WTC11 (cell line): Measurements from ENCODE around the gene GID8. TPM values are rescaled to one million over a fixed set of nuclear protein-coding genes. Genes with fewer than 3 reads are reported as not detected.

ENCODE experiments used
- ATAC-seq: fragments of 200-7000 bp; cut with Tn5 transposase; 2 replicates; pipeline ENCODE4 v1.10.0; 2021; ENCODE audit warnings: mild to moderate bottlenecking, moderate library complexity
- CTCF ChIA-PET: fragments of 300-600 bp; sonication (Branson Sonifier 250); formaldehyde crosslinking; loops from one replicate; lab custom pipeline; 2021; ENCODE audit warnings: antibody characterized with exemption; lab: Charles Lee
- POLR2A ChIA-PET: fragments of 350-600 bp; sonication (Branson Sonifier 250); formaldehyde crosslinking; loops from one replicate; lab custom pipeline; 2021; ENCODE audit warnings: antibody characterized with exemption; lab: Charles Lee
- DNase-seq: peaks from one replicate; pipeline ENCODE4 v3.0.0; 2021; ENCODE audit warnings: low spot score
- H3K27ac Mint-ChIP-seq: 2 replicates; pipeline ENCODE4 v1.8.0; 2021; ENCODE audit warnings: mixed read lengths
- H3K27me3 Mint-ChIP-seq: 2 replicates; pipeline ENCODE4 v1.8.0; 2021; ENCODE audit warnings: low read depth, mild to moderate bottlenecking, moderate library complexity, mixed read lengths
- H3K36me3 Mint-ChIP-seq: 2 replicates; pipeline ENCODE4 v1.8.0; 2021; ENCODE audit warnings: mixed read lengths
- H3K4me1 Mint-ChIP-seq: 2 replicates; pipeline ENCODE4 v1.8.0; 2022; ENCODE audit warnings: mixed read lengths
- H3K4me3 Mint-ChIP-seq: 2 replicates; pipeline ENCODE4 v1.8.0; 2021; ENCODE audit warnings: mild to moderate bottlenecking, moderate library complexity, mixed read lengths
- H3K9me3 Mint-ChIP-seq: 2 replicates; pipeline ENCODE4 v1.8.0; 2021; ENCODE audit warnings: mixed read lengths
- ATF1 ChIP-seq: sonication (generic); formaldehyde crosslinking; IDR thresholded peaks from 2 replicates; pipeline ENCODE4 v1.8.1; 2023; ENCODE audit warnings: mild to moderate bottlenecking, moderate library complexity, missing genetic modification reagents
- CBFB ChIP-seq: sonication (generic); formaldehyde crosslinking; IDR thresholded peaks from 2 replicates; pipeline ENCODE4 v1.8.1; 2022; ENCODE audit warnings: mild to moderate bottlenecking, low read depth, missing genetic modification reagents
- EMX1 ChIP-seq: fragments of 250-450 bp; sonication (Bioruptor Pico); IDR thresholded peaks from 2 replicates; pipeline ENCODE4 v1.8.0; 2021; ENCODE audit warnings: mild to moderate bottlenecking
- FOXJ3 ChIP-seq: sonication (generic); formaldehyde crosslinking; IDR thresholded peaks from 2 replicates; pipeline ENCODE4 v1.9.0; 2021; ENCODE audit warnings: missing genetic modification reagents, mild to moderate bottlenecking, borderline replicate concordance
- FOXK1 ChIP-seq: sonication (generic); formaldehyde crosslinking; IDR thresholded peaks from 2 replicates; pipeline ENCODE4 v1.8.0; 2022; ENCODE audit warnings: mild to moderate bottlenecking, moderate library complexity, missing genetic modification reagents
- FOXP1 ChIP-seq: sonication (generic); formaldehyde crosslinking; IDR thresholded peaks from 2 replicates; pipeline ENCODE4 v1.8.0; 2022; ENCODE audit warnings: missing genetic modification reagents, mild to moderate bottlenecking, moderate library complexity, borderline replicate concordance
- GABPB1 ChIP-seq: sonication (generic); formaldehyde crosslinking; IDR thresholded peaks from 2 replicates; pipeline ENCODE4 v1.8.1; 2023; ENCODE audit warnings: mild to moderate bottlenecking, missing genetic modification reagents
- HMGXB4 ChIP-seq: sonication (generic); formaldehyde crosslinking; IDR thresholded peaks from 2 replicates; pipeline ENCODE4 v1.8.1; 2023; ENCODE audit warnings: mild to moderate bottlenecking, moderate library complexity, missing genetic modification reagents
- NFATC4 ChIP-seq: fragments of 250-450 bp; sonication (Bioruptor Pico); IDR thresholded peaks from 2 replicates; pipeline ENCODE4 v1.9.0; 2021; ENCODE audit warnings: mild to moderate bottlenecking
- NR3C1 ChIP-seq: sonication (generic); formaldehyde crosslinking; conservative IDR thresholded peaks from 2 replicates; pipeline ENCODE4 v1.8.1; 2023; ENCODE audit warnings: low read depth, mild to moderate bottlenecking, missing genetic modification reagents
- OVOL2 ChIP-seq: fragments of 250-450 bp; sonication (Bioruptor Pico); IDR thresholded peaks from 2 replicates; pipeline ENCODE4 v1.9.0; 2021; ENCODE audit warnings: mild to moderate bottlenecking, borderline replicate concordance
- RELA ChIP-seq: sonication (generic); formaldehyde crosslinking; IDR thresholded peaks from 2 replicates; pipeline ENCODE4 v1.8.1; 2022; ENCODE audit warnings: missing genetic modification reagents, mild to moderate bottlenecking, borderline replicate concordance
- SMAD3 ChIP-seq: sonication (generic); formaldehyde crosslinking; IDR thresholded peaks from 2 replicates; pipeline ENCODE4 v1.8.0; 2022; ENCODE audit warnings: missing genetic modification reagents, mild to moderate bottlenecking, borderline replicate concordance
- SMAD4 ChIP-seq: sonication (generic); formaldehyde crosslinking; IDR thresholded peaks from 2 replicates; pipeline ENCODE4 v1.8.0; 2022; ENCODE audit warnings: mild to moderate bottlenecking, missing genetic modification reagents
- SP1 ChIP-seq: sonication (generic); formaldehyde crosslinking; conservative IDR thresholded peaks from 2 replicates; pipeline ENCODE4 v1.8.1; 2022; ENCODE audit warnings: missing genetic modification reagents
- ZNF219 ChIP-seq: sonication (generic); formaldehyde crosslinking; IDR thresholded peaks from 2 replicates; pipeline ENCODE4 v1.8.0; 2023; ENCODE audit warnings: missing genetic modification reagents, mild to moderate bottlenecking, borderline replicate concordance
- ZNF263 ChIP-seq: sonication (generic); formaldehyde crosslinking; IDR thresholded peaks from 2 replicates; pipeline ENCODE4 v1.8.1; 2022; ENCODE audit warnings: low read depth, mild to moderate bottlenecking, moderate library complexity, missing genetic modification reagents
- ZNF317 ChIP-seq: sonication (generic); formaldehyde crosslinking; IDR thresholded peaks from 2 replicates; pipeline ENCODE4 v1.8.1; 2023; ENCODE audit warnings: low read depth, mild to moderate bottlenecking, moderate library complexity, missing genetic modification reagents, borderline replicate concordance
- ZNF416 ChIP-seq: fragments of 250-450 bp; sonication (Bioruptor Pico); IDR thresholded peaks from 2 replicates; pipeline ENCODE4 v1.9.0; 2021; ENCODE audit warnings: mild to moderate bottlenecking, inconsistent platforms
- ZNF423 ChIP-seq: fragments of 250-450 bp; sonication (Bioruptor Pico); IDR thresholded peaks from 2 replicates; pipeline ENCODE4 v2.1.2; 2022; ENCODE audit warnings: mild to moderate bottlenecking, moderate library complexity
- total RNA-seq: library from RNA; stranded (reverse); gene quantifications from 3 replicates; pipeline ENCODE4 v1.2.3, GENCODE V29; 2021
- TF ChIP-seq, protein P1 (sequence below): sonication (generic); formaldehyde crosslinking; IDR thresholded peaks from 2 replicates; pipeline ENCODE4 v1.8.0; 2022; ENCODE audit warnings: mild to moderate bottlenecking, missing genetic modification reagents
- TF ChIP-seq, protein P2 (sequence below): sonication (generic); formaldehyde crosslinking; IDR thresholded peaks from 2 replicates; pipeline ENCODE4 v1.8.1; 2022; ENCODE audit warnings: mild to moderate bottlenecking, missing genetic modification reagents, moderate library complexity, borderline replicate concordance
- TF ChIP-seq, protein P3 (sequence below): fragments of 250-450 bp; sonication (Bioruptor Pico); IDR thresholded peaks from 2 replicates; pipeline ENCODE4 v1.9.0; 2021; ENCODE audit warnings: mild to moderate bottlenecking
- TF ChIP-seq, protein P4 (sequence below): fragments of 250-450 bp; sonication (Bioruptor Pico); IDR thresholded peaks from 2 replicates; pipeline ENCODE4 v1.8.0; 2021; ENCODE audit warnings: mild to moderate bottlenecking
- TF ChIP-seq, protein P5 (sequence below): fragments of 200-600 bp; IDR thresholded peaks from 2 replicates; pipeline ENCODE4 v1.8.0; 2022; ENCODE audit warnings: antibody characterized with exemption
- TF ChIP-seq, protein P6 (sequence below): fragments of 250-450 bp; sonication (Bioruptor Pico); conservative IDR thresholded peaks from 2 replicates; pipeline ENCODE4 v1.9.0; 2021; ENCODE audit warnings: mild to moderate bottlenecking

GID8 gene
- total RNA-seq, 1 experiment from 2014 or later: 70.2 TPM

DNA sequence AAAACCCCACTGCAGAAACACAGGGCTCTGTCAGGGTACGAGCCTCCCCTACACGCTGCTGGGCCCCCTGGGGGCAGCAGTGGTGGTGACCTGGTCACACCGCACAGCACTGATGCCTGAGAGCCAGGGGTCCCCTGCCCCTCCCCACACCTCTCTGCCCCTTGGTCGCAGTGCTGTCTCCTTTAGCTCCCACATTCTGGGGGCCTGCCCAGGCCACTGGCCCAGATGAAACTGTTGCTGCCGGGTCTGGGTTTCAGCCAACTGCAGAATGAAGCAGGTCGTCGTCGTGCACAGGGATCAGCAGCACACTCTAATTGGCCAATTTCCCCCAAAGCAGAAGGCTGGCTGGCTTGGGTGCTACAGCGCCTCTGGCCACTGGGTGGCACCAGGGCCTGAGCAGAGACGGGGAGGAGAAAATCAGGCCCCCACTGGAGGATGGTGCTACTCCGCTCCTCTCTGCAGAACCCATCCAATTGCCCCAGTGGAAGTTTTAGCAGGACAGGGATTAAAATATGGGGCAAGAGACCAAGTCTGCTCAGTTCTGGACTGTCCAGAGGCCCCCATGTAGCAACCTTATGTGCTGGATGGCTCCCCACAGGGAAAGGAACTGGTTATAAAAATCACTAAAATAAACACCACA lies 37.8 kb upstream of the GID8 start:
- ChIA-PET POLR2A (interaction anchor here (1.1 kb wide), 1 partner anchor 23 kb away, joined by 5 read pairs; no protein-coding TSS in a partner anchor), CTCF (interaction anchor here (0.6 to 2.2 kb wide), 16 partner anchors 10 to 330 kb away, joined by 3 to 11 read pairs (median 4); partner anchors contain the start of gene BHLHE23)
- H3K27ac Mint-ChIP-seq: peak overlapping the region; percentile 96
- TF ChIP-seq ZNF416 (CRISPR knock-in tag): peak; percentile 67; the same call in 1 of the 2 replicates
- no peak for TF ChIP-seq FOXJ3 (CRISPR knock-in tag)
- no peak for TF ChIP-seq NR3C1
- TF ChIP-seq FOXK1 (CRISPR knock-in tag): 0 out of 2 replicates have a peak, but pooled peaks have one; percentile 32
- no peak for TF ChIP-seq SMAD4 (CRISPR knock-in tag)
- TF ChIP-seq OVOL2: no peak
- peak; percentile 77; the same call in 1 of the 2 replicates for TF ChIP-seq HMGXB4
- no peak for TF ChIP-seq ZNF219 (CRISPR knock-in tag)
- no peak for TF ChIP-seq CBFB (CRISPR knock-in tag)
- TF ChIP-seq, protein P1, sequence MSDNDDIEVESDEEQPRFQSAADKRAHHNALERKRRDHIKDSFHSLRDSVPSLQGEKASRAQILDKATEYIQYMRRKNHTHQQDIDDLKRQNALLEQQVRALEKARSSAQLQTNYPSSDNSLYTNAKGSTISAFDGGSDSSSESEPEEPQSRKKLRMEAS (CRISPR knock-in tag): peak; percentile 26; the same call in 1 of the 2 replicates
- no peak for TF ChIP-seq ZNF423
- 0 out of 2 replicates have a peak, but pooled peaks have one; percentile 38 for TF ChIP-seq ZNF263 (CRISPR knock-in tag)
- TF ChIP-seq ATF1 (CRISPR knock-in tag): peak; percentile 40; the same call in 1 of the 2 replicates
- TF ChIP-seq NFATC4 (CRISPR knock-in tag): peak; percentile 80; the same call in 1 of the 2 replicates
- TF ChIP-seq, protein P2, sequence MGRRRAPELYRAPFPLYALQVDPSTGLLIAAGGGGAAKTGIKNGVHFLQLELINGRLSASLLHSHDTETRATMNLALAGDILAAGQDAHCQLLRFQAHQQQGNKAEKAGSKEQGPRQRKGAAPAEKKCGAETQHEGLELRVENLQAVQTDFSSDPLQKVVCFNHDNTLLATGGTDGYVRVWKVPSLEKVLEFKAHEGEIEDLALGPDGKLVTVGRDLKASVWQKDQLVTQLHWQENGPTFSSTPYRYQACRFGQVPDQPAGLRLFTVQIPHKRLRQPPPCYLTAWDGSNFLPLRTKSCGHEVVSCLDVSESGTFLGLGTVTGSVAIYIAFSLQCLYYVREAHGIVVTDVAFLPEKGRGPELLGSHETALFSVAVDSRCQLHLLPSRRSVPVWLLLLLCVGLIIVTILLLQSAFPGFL (CRISPR knock-in tag): no peak
- TF ChIP-seq ZNF317 (CRISPR knock-in tag): no peak
- peak; percentile 80; the same call in 1 of the 2 replicates for TF ChIP-seq EMX1 (CRISPR knock-in tag)
- no peak for TF ChIP-seq GABPB1 (CRISPR knock-in tag)
- TF ChIP-seq, protein P3, sequence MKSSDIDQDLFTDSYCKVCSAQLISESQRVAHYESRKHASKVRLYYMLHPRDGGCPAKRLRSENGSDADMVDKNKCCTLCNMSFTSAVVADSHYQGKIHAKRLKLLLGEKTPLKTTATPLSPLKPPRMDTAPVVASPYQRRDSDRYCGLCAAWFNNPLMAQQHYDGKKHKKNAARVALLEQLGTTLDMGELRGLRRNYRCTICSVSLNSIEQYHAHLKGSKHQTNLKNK (CRISPR knock-in tag): peak; percentile 41; the same call in 1 of the 2 replicates
- TF ChIP-seq, protein P4, sequence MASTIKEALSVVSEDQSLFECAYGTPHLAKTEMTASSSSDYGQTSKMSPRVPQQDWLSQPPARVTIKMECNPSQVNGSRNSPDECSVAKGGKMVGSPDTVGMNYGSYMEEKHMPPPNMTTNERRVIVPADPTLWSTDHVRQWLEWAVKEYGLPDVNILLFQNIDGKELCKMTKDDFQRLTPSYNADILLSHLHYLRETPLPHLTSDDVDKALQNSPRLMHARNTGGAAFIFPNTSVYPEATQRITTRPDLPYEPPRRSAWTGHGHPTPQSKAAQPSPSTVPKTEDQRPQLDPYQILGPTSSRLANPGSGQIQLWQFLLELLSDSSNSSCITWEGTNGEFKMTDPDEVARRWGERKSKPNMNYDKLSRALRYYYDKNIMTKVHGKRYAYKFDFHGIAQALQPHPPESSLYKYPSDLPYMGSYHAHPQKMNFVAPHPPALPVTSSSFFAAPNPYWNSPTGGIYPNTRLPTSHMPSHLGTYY: peak; percentile 25; the same call in 1 of the 2 replicates
- peak; percentile 60; the same call in 1 of the 2 replicates for TF ChIP-seq SP1 (CRISPR knock-in tag)
- TF ChIP-seq, protein P5, sequence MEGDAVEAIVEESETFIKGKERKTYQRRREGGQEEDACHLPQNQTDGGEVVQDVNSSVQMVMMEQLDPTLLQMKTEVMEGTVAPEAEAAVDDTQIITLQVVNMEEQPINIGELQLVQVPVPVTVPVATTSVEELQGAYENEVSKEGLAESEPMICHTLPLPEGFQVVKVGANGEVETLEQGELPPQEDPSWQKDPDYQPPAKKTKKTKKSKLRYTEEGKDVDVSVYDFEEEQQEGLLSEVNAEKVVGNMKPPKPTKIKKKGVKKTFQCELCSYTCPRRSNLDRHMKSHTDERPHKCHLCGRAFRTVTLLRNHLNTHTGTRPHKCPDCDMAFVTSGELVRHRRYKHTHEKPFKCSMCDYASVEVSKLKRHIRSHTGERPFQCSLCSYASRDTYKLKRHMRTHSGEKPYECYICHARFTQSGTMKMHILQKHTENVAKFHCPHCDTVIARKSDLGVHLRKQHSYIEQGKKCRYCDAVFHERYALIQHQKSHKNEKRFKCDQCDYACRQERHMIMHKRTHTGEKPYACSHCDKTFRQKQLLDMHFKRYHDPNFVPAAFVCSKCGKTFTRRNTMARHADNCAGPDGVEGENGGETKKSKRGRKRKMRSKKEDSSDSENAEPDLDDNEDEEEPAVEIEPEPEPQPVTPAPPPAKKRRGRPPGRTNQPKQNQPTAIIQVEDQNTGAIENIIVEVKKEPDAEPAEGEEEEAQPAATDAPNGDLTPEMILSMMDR: peak; percentile 79
- peak; percentile 51; the same call in 1 of the 2 replicates for TF ChIP-seq RELA
- TF ChIP-seq SMAD3 (CRISPR knock-in tag): 0 out of 2 replicates have a peak, but pooled peaks have one; percentile 48
- TF ChIP-seq, protein P6, sequence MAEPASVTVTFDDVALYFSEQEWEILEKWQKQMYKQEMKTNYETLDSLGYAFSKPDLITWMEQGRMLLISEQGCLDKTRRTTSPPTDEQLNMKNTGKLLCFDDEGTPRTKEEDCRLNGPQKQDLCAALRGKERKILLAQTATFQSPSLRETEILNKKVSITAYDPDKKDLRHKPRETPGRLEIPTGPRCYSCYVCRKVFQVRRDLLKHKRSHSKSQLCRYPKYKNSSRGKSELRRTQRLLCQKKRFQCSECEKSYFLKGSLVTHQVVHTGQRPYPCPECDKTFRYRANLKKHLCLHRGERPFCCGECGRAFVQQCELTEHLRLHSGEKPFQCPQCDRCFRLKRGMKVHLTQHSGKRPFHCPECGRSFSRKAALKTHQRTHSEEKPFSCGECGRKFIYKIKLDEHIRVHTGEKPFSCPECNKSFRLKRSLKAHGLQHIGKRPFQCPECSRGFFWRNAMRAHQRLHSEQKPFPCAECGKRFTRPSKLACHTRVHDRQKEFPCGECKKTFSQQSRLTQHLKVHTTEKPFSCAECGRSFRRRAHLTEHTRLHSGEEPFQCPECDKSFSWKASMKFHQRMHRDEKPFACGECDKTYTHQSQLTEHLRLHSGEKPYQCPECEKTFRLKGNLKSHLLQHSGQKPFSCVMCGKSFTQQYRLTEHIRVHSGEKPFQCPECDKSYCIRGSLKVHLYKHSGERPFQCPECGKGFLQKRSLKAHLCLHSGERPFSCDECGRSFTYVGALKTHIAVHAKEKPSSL: no peak
- TF ChIP-seq FOXP1 (CRISPR knock-in tag): 0 out of 2 replicates have a peak, but pooled peaks have one; percentile 19
- H3K36me3 Mint-ChIP-seq: peaks cover 55% of the 10 kb centered on the region
- peak overlapping the region; percentile 52; the same call in 1 of the 2 replicates for H3K4me3 Mint-ChIP-seq
- no peaks in the 10 kb centered on the region for H3K27me3 Mint-ChIP-seq
- DNase-seq (peak; percentile 89), ATAC-seq (peak; percentile 87)
- H3K4me1 Mint-ChIP-seq: peaks cover 44% of the 10 kb centered on the region
- no peaks in the 10 kb centered on the region for H3K9me3 Mint-ChIP-seq
